ENCODE data around the gene MARCOL.

DNA sequence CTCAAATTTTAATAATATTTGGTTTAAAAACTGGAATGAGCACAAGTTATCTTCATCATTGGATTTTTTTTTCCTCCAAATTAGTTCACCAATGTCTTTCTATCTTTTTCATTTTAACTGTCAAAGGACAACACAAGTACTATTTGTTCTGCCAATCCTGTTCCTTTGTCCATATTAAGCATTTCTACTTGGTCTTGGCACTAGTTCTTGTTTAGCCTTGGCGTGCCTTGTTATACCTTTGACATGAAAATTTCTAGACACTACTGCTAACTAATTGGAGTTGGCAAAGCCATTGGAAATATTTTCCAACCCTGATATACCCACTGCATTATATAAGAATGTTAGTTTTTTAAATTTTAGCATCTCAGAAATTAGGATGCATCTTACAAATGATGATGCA lies 31.7 kb upstream of the MARCOL start:
- TF ChIP-seq TAF1 (IDR thresholded peaks at IDR 0.05; ENCODE audit: borderline replicate concordance, insufficient read depth, low read length) (no peak), SIN3A (IDR thresholded peaks at IDR 0.05; ENCODE audit: borderline replicate concordance, insufficient read depth, low read length) (no peak)

All from PFSK-1 (cell line).